ENCODE results near the gene AIFM1.

DNA sequence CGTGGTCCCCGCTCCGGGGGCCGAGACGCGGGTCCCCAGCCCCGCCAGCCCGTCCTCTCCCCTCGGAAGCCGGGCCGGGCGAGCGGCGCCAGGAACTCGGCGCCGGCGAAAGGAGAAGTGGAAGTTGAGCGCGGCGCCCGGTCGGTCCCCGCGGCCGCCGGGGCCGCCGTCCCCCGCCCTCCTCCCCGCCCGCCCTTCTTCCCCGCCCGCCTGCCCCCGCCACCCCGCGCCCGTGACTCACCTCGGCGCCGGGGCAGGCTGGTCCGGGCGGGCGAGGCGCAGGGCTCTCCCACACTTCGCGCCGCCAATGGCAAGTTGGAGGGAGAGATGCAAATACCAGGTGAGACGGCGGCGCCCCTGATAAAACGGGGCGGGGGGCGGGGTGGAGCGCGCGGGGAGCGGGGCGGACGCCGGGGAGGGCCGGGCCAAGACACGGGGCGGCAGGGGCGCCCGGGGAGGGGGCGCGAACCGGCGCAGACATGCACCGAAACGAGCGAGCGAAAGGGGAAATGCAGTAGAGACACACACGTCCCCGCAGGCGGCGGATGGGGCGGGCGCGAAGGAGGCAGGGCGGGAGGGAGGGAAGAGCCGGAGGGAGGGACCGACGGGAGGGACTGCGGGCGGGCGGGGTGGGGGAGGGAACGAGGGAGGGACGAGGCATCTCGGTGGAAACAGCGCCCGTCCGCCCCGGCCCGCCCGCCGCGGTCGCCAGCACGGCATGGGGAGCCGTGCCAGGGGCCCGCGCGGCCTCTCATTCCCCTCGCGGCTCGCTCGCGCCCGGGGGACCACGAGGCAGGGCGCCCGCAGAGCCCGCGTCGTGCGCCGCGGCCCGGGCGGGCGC lies 55.0 kb downstream of the AIFM1 start, which contains the start of gene ELF4:
- TF ChIP-seq, protein P1, sequence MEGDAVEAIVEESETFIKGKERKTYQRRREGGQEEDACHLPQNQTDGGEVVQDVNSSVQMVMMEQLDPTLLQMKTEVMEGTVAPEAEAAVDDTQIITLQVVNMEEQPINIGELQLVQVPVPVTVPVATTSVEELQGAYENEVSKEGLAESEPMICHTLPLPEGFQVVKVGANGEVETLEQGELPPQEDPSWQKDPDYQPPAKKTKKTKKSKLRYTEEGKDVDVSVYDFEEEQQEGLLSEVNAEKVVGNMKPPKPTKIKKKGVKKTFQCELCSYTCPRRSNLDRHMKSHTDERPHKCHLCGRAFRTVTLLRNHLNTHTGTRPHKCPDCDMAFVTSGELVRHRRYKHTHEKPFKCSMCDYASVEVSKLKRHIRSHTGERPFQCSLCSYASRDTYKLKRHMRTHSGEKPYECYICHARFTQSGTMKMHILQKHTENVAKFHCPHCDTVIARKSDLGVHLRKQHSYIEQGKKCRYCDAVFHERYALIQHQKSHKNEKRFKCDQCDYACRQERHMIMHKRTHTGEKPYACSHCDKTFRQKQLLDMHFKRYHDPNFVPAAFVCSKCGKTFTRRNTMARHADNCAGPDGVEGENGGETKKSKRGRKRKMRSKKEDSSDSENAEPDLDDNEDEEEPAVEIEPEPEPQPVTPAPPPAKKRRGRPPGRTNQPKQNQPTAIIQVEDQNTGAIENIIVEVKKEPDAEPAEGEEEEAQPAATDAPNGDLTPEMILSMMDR (conservative IDR thresholded peaks at IDR 0.05; ENCODE audit: low read depth, low read length) = no peak
- no peak for TF ChIP-seq EZH2 (IDR thresholded peaks at IDR 0.05; ENCODE audit: borderline replicate concordance, low read depth, low read length, poor library complexity, severe bottlenecking)
